Chondrocyte (in vitro differentiated cells): ENCODE results near the gene MSL1. TPM values are rescaled to one million over a fixed set of nuclear protein-coding genes. Genes with fewer than 3 reads are reported as not detected.

Experiments
- DNase-seq: peaks from one replicate; pipeline ENCODE4 v3.0.0; 2021; ENCODE audit warnings: mixed read lengths, low spot score
- H3K27ac Mint-ChIP-seq: one replicate; pipeline ENCODE4 v1.8.0; 2021; ENCODE audit warnings: mild to moderate bottlenecking, moderate library complexity, mixed read lengths; ENCODE audit not compliant: unreplicated experiment
- H3K27me3 Mint-ChIP-seq: 2 replicates; pipeline ENCODE4 v1.8.0; 2021; ENCODE audit warnings: low read depth, mixed read lengths
- H3K36me3 Mint-ChIP-seq: 2 replicates; pipeline ENCODE4 v1.8.0; 2021; ENCODE audit warnings: low read depth, mixed read lengths
- H3K4me1 Mint-ChIP-seq: 2 replicates; pipeline ENCODE4 v1.8.0; 2021; ENCODE audit warnings: low read depth, mild to moderate bottlenecking, mixed read lengths
- H3K4me3 Mint-ChIP-seq: one replicate; pipeline ENCODE4 v1.8.0; 2021; ENCODE audit warnings: mild to moderate bottlenecking, moderate library complexity, mixed read lengths; ENCODE audit not compliant: unreplicated experiment
- H3K9me3 Mint-ChIP-seq: 2 replicates; pipeline ENCODE4 v1.8.0; 2021; ENCODE audit warnings: low read depth, mixed read lengths
- long read RNA-seq: library from polyadenylated mRNA; stranded (forward); transcript quantifications from one replicate; pipeline ENCODE4 v2.0.0, GENCODE V29; 2021
- total RNA-seq: library from RNA; stranded (reverse); gene quantifications from 3 replicates; pipeline ENCODE4 v1.2.1, GENCODE V29; 2021
- TF ChIP-seq, protein P1 (sequence below): fragments of 200-600 bp; sonication (generic); IDR thresholded peaks from 2 replicates; pipeline ENCODE4 v1.5.0; 2021; ENCODE audit warnings: antibody characterized with exemption, mild to moderate bottlenecking, moderate library complexity

Gene MSL1, protein sequence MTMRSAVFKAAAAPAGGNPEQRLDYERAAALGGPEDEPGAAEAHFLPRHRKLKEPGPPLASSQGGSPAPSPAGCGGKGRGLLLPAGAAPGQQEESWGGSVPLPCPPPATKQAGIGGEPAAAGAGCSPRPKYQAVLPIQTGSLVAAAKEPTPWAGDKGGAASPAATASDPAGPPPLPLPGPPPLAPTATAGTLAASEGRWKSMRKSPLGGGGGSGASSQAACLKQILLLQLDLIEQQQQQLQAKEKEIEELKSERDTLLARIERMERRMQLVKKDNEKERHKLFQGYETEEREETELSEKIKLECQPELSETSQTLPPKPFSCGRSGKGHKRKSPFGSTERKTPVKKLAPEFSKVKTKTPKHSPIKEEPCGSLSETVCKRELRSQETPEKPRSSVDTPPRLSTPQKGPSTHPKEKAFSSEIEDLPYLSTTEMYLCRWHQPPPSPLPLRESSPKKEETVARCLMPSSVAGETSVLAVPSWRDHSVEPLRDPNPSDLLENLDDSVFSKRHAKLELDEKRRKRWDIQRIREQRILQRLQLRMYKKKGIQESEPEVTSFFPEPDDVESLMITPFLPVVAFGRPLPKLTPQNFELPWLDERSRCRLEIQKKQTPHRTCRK
- 86.8 to 103 TPM (median 96.2 TPM) in 3 replicates for total RNA-seq
- long read RNA-seq, full-length matches to known transcripts, result 15 of 27 reads
- long read RNA-seq, partial matches to known transcripts, result 3 of 27 reads
- long read RNA-seq, other reads (novel, unspliced or antisense), result 9 of 27 reads

DNA sequence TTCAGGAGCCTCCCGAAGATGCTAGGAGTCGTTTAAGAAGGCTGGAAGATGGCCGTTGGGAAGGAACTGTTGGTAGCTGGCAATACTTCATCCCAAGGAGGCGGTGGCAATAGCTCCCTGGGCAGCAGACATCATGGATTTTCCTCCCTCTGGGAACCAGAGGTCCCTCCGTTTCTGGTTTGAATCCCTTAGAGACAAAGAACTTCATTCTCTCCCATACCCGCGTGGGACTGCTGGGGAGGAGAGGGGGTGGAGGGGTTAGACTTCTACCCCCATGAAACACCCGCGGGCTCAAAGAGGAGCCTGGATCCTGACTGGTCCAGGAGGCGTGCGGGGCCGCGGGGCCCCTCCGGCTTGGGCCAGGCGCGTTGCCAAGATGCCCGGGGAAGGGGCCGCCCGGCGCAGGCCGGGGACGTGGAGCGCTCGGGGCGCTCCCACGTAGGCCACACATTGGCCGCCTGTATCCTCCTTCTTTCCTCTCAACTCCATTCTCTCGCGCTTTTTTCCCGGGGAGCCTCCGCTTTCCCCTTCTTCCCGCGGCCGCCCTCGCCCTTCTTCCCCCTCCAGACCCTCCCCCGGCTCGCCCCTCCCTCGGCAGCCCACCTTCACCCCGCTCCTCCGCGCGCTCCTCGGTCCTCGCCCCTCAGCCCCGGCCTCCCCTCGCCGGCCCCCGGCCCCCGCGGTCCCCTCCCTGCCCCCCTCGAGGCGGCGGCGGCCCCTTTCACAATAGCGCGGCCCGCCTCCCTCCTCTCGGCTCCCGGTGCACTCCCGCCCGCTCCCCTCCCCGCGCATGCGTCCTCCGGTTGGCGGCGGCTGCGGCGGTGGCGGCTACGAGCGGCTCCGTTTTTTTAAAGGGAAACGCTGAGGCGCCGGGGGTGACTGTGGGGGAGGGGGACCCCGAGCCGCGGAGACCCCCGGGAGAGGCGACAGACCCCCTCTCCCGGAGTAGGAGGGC is at the start of gene MSL1:
Gene MSL1, plus strand, starts transcription at position 791 of the 955 bp plus-strand sequence. CDS start 642 bp downstream, outside the sequence.
- Mint-ChIP-seq H3K27me3 (no peaks in the 10 kb centered on the region), H3K36me3 (peaks cover 7% of the 10 kb centered on the region), H3K27ac (peak within 1 kb of the TSS; percentile 91), H3K4me3 (peak within 1 kb of the TSS; percentile 78), H3K9me3 (no peaks in the 10 kb centered on the region), H3K4me1 (peaks cover 29% of the 10 kb centered on the region)
- DNase-seq, result no peak
- TF ChIP-seq, protein P1, sequence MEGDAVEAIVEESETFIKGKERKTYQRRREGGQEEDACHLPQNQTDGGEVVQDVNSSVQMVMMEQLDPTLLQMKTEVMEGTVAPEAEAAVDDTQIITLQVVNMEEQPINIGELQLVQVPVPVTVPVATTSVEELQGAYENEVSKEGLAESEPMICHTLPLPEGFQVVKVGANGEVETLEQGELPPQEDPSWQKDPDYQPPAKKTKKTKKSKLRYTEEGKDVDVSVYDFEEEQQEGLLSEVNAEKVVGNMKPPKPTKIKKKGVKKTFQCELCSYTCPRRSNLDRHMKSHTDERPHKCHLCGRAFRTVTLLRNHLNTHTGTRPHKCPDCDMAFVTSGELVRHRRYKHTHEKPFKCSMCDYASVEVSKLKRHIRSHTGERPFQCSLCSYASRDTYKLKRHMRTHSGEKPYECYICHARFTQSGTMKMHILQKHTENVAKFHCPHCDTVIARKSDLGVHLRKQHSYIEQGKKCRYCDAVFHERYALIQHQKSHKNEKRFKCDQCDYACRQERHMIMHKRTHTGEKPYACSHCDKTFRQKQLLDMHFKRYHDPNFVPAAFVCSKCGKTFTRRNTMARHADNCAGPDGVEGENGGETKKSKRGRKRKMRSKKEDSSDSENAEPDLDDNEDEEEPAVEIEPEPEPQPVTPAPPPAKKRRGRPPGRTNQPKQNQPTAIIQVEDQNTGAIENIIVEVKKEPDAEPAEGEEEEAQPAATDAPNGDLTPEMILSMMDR, result no peak

DNA sequence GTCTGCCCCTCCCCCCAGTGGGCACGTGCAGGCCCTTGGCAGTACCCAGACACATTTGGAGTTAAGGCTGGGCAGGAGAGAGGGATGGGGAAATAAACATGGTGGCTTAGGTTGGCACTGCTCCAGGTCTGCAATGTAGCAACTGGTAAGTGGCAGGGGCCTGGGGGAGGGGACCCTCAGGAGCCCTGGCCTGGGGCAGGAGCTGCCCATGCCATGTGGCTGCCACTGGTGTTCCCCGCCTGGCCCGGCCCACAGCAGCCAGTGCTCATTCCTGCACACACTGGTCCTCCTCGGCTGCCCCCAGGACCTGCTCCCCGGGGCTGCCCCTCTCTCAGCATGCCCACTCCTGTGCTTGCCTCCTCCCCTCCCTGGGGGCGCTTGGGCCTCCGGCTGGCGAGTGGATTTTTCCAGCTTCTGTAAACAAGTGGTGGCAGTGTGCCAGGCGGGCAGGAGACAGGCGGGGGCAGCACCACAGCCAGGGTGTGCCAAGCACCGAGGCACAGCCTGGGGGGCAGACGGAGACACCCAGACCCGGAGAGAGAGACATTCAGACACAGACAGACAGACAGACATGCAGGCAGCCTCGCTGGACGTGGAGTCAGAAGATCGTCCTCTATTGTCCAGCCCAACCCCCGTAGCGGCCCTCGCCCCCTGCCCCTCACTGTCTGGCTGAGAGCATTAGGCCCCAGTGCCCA is 49.6 kb upstream of the MSL1 start:
- Mint-ChIP-seq H3K4me1 (peaks cover 94% of the 10 kb centered on the region), H3K4me3 (peak overlapping the region; percentile 58), H3K27ac (peak overlapping the region; percentile 92), H3K9me3 (no peaks in the 10 kb centered on the region), H3K27me3 (no peaks in the 10 kb centered on the region), H3K36me3 (no peaks in the 10 kb centered on the region)
- DNase-seq, result peak; percentile 99
- TF ChIP-seq, protein P1, result no peak

DNA sequence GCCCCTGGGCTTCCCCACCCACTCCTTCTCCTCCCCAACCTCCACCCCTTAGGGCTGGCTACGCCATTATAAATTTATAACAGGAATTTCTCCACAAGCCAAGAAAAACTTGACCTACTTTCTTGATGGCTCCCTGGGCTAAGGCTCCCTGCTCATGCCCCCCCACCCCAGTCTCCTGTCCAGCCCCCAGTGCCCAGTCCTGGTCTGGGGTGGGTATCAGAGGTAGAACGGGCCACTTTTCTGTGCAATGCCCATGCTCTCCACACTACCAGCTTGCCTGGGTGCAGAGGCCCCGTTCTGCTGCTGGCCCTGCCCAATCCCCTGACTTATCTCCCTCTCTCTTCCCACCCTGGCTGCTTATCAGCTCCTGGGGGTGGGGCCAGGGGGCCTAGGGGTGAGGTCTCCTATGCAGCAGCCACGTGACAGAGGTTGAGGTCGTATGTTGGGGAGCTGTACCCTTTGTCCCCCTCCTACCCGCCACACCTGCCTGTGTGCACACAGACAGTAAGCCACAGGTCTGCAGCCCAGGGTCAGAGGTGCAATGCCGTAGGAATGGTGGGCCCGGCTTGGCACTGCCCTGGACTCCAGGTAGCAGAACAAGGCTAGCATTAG is 48.9 kb upstream of the MSL1 start:
- TF ChIP-seq, protein P1, result no peak
- Mint-ChIP-seq H3K27me3 (no peaks in the 10 kb centered on the region), H3K36me3 (peaks cover under 1% of the 10 kb centered on the region)

DNA sequence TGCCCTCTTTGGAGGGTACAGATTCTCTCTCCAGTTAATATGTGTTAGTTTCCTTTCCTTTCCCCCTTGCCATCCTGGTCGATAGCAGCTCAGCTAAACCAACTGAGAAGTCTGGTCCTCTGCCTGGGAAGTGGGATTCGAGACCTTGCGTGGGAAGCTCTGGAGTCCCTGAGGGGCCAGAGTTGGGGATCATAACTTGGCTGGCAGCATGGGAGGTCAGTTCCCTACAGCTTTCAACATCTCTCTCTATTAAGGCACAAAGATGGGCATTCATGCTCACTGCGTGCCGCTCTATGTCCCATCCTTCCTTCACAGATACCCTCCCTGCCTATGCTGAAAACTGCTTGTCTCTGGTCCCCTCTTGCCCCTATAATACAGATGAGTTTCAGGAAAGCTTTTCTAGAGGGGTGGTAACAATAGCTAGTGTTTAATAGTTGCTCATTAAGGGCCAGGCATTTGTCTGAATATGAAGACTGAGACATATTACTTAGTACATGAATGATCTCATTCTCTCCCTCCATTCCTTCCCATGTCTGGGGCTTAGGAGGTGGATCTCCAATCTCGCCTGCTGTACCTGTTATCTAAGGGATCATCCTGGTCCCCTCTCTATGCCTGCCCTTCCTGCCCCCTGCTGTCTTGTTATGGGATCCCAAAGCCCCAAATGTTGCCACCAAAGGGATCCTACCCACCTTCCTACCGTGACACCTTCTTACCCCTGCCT is 48.2 kb upstream of the MSL1 start:
- H3K4me1 Mint-ChIP-seq, result peaks cover 83% of the 10 kb centered on the region

More for the DNA sequence above, 48.9 kb upstream of the MSL1 start:
- DNase-seq, result no peak
- Mint-ChIP-seq H3K4me3 (peak overlapping the region; percentile 58), H3K27ac (peak overlapping the region; percentile 92), H3K4me1 (peaks cover 89% of the 10 kb centered on the region), H3K9me3 (no peaks in the 10 kb centered on the region)

More for the DNA sequence above, 48.2 kb upstream of the MSL1 start:
- TF ChIP-seq, protein P1, result no peak
- no peak for DNase-seq
- peak overlapping the region; percentile 92 for H3K27ac Mint-ChIP-seq
- H3K27me3 Mint-ChIP-seq, result no peaks in the 10 kb centered on the region
- H3K9me3 Mint-ChIP-seq, result no peaks in the 10 kb centered on the region
- H3K4me3 Mint-ChIP-seq, result no peak overlapping the region
- peaks cover 2% of the 10 kb centered on the region for H3K36me3 Mint-ChIP-seq
